ENCODE measurements around the gene PPM1H.

Gene PPM1H

GRCh38 chr12:62653304-62653703 lies 281.6 kb downstream of the PPM1H start:
- CTCF ChIA-PET, result interaction anchor here (1.0 to 4.1 kb wide), 2 partner anchors 9 to 12 kb away, joined by 3 to 24 read pairs; no protein-coding TSS in a partner anchor
- no peak for TF ChIP-seq CTCF (IDR thresholded peaks at IDR 0.05; ENCODE audit: control extremely low read depth, extremely low read depth, low read depth, missing control alignments)
- DNase-seq (ENCODE audit: extremely low spot score), result no peak
- POLR2A ChIA-PET, result no interaction called here

GRCh38 chr12:62651138-62651537 lies 283.8 kb downstream of the PPM1H start:
- POLR2A ChIA-PET, result no interaction called here
- CTCF ChIA-PET, result interaction anchor here (0.6 to 4.1 kb wide), 4 partner anchors 10 to 143 kb away, joined by 3 to 24 read pairs (median 4); no protein-coding TSS in a partner anchor
- no peak for TF ChIP-seq CTCF (IDR thresholded peaks at IDR 0.05; ENCODE audit: control extremely low read depth, extremely low read depth, low read depth, missing control alignments)
- no peak for DNase-seq (ENCODE audit: extremely low spot score)

GRCh38 chr12:62649412-62650138 lies 285.4 kb downstream of the PPM1H start:
- ChIA-PET POLR2A (no interaction called here), CTCF (interaction anchor here (0.7 to 4.1 kb wide), 4 partner anchors 8 to 75 kb away, joined by 3 to 24 read pairs (median 3); no protein-coding TSS in a partner anchor)
- no peak for DNase-seq (ENCODE audit: extremely low spot score)
- no peak for TF ChIP-seq CTCF (IDR thresholded peaks at IDR 0.05; ENCODE audit: control extremely low read depth, extremely low read depth, low read depth, missing control alignments)

- no peak for TF ChIP-seq CTCF (IDR thresholded peaks at IDR 0.05; ENCODE audit: control extremely low read depth, extremely low read depth, low read depth, missing control alignments)
- CTCF ChIA-PET, result interaction anchor here (1.4 kb wide), 1 partner anchor 24 kb away, joined by 3 read pairs; no protein-coding TSS in a partner anchor
Observed at GRCh38 chr12:62647586-62647985, 287.4 kb downstream of the PPM1H start.

GRCh38 chr12:62646566-62646965 lies 288.4 kb downstream of the PPM1H start:
- ChIA-PET POLR2A (no interaction called here), CTCF (no interaction called here)
- DNase-seq (ENCODE audit: extremely low spot score), result no peak
- TF ChIP-seq CTCF (IDR thresholded peaks at IDR 0.05; ENCODE audit: control extremely low read depth, extremely low read depth, low read depth, missing control alignments), result no peak

More at GRCh38 chr12:62647586-62647985, 287.4 kb downstream of the PPM1H start:
- no peak for DNase-seq (ENCODE audit: extremely low spot score)
- POLR2A ChIA-PET, result no interaction called here

- TF ChIP-seq CTCF (IDR thresholded peaks at IDR 0.05; ENCODE audit: control extremely low read depth, extremely low read depth, low read depth, missing control alignments), result no peak
- DNase-seq (ENCODE audit: extremely low spot score), result no peak
- ChIA-PET CTCF (interaction anchor here (1.4 to 4.1 kb wide), 2 partner anchors 8 to 11 kb away, joined by 3 to 24 read pairs; no protein-coding TSS in a partner anchor), POLR2A (no interaction called here)
Observed at GRCh38 chr12:62643486-62643885, 291.5 kb downstream of the PPM1H start.
